ENCODE results near the gene TXNDC15.
"Not testable (repeated sequence)": the region's sequence is repeated elsewhere in the genome, so short reads cannot be mapped to it uniquely, and the experiment has no call there.

The TXNDC15 gene

GRCh38 chr5:134873987-134874830, at the start of gene TXNDC15:
Gene TXNDC15, plus strand, starts transcription at chr5:134874371. Its CDS starts 57 bp downstream, at chr5:134874428.
- peak; percentile 84 for DNase-seq

GRCh38 chr5:134824681-134825080, 49.5 kb upstream of the TXNDC15 start:
- DNase-seq, result no peak

GRCh38 chr5:134825212-134825611, 49.0 kb upstream of the TXNDC15 start:
- DNase-seq, result no peak

GRCh38 chr5:134833340-134834032, 40.7 kb upstream of the TXNDC15 start:
- DNase-seq, result peak; percentile 61

- no peak for DNase-seq
These were observed 38.5 kb upstream of the TXNDC15 start for GRCh38 chr5:134835623-134836022.

GRCh38 chr5:134837530-134838181, 36.5 kb upstream of the TXNDC15 start:
- DNase-seq, result no peak

- not testable (repeated sequence) for DNase-seq
These were observed 35.8 kb upstream of the TXNDC15 start for GRCh38 chr5:134838361-134838760.

- no peak for DNase-seq
These were observed 33.4 kb upstream of the TXNDC15 start for GRCh38 chr5:134840811-134841210.

- no peak for DNase-seq
These were observed 29.9 kb upstream of the TXNDC15 start for GRCh38 chr5:134844252-134844651.

- DNase-seq, result peak; percentile 21
These were observed 28.8 kb upstream of the TXNDC15 start for GRCh38 chr5:134845335-134845851.

GRCh38 chr5:134845852-134846640, 28.1 kb upstream of the TXNDC15 start, which contains the start of gene C5orf24:
Gene C5orf24, plus strand, starts transcription at chr5:134845968. Its CDS starts 8,933 bp downstream, at chr5:134854901.
- peak; percentile 95 for DNase-seq

- no peak for DNase-seq
These were observed 27.6 kb upstream of the TXNDC15 start for GRCh38 chr5:134846641-134846960.

- not testable (repeated sequence) for DNase-seq
These were observed 24.7 kb upstream of the TXNDC15 start for GRCh38 chr5:134849434-134849933.

- peak; percentile 46 for DNase-seq
These were observed 22.8 kb upstream of the TXNDC15 start for GRCh38 chr5:134851307-134851923.

- DNase-seq, result not testable (repeated sequence)
These were observed 17.7 kb upstream of the TXNDC15 start for GRCh38 chr5:134856465-134856864.

GRCh38 chr5:134857401-134857800, 16.8 kb upstream of the TXNDC15 start:
- no peak for DNase-seq

- no peak for DNase-seq
These were observed 9.5 kb upstream of the TXNDC15 start for GRCh38 chr5:134864707-134865106.

- DNase-seq, result no peak
These were observed 677 bp upstream of the TXNDC15 start for GRCh38 chr5:134873494-134873893.

GRCh38 chr5:134874831-134875655, 872 bp downstream of the TXNDC15 start:
- peak; percentile 85 for DNase-seq

- DNase-seq, result no peak
These were observed 3.0 kb downstream of the TXNDC15 start for GRCh38 chr5:134877159-134877558.

- no peak for DNase-seq
These were observed 4.2 kb downstream of the TXNDC15 start for GRCh38 chr5:134878403-134878802.

All from fibroblast of skin of right quadriceps (primary cell).